ENCODE measurements around the gene CDO1. TPM values are rescaled to one million over a fixed set of nuclear protein-coding genes. Genes with fewer than 3 reads are reported as not detected.

CDO1 gene
- total RNA-seq, 1 donor from 2014 or later = not detected

DNA sequence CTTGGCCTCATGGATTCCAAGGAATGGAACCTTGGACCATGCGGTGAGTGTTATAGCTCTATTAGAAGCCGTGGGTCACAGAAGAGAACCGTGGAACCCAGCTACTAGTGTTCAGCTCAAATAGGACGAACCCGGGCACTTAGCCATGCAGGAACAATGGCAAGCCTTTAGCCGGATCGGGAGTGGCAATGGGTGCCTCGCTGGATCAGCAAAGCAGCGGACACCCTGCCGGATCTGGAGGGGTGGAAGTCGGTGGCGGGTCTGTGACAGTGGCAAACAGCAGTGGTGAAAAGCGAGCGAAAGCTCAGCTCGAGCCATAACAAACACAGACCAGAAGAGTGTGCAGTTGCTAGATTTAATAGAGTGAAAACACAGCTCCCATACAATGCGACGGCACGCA lies 2.4 kb upstream of the CDO1 start:
- H3K27ac Mint-ChIP-seq = no peak overlapping the region
- peaks cover 6% of the 10 kb centered on the region for H3K9me3 Mint-ChIP-seq
- no peak for DNase-seq
- ChIA-PET POLR2A (no interaction called here), CTCF (no interaction called here)
- no peak overlapping the region for H3K4me3 Mint-ChIP-seq
- no peaks in the 10 kb centered on the region for H3K36me3 Mint-ChIP-seq (ENCODE audit: low read depth)
- H3K4me1 Mint-ChIP-seq = peaks cover 21% of the 10 kb centered on the region
- intact Hi-C loops (cut with micrococcal nuclease) = no loop called here
- H3K27me3 Mint-ChIP-seq = peaks cover 51% of the 10 kb centered on the region
- TF ChIP-seq, protein P1, sequence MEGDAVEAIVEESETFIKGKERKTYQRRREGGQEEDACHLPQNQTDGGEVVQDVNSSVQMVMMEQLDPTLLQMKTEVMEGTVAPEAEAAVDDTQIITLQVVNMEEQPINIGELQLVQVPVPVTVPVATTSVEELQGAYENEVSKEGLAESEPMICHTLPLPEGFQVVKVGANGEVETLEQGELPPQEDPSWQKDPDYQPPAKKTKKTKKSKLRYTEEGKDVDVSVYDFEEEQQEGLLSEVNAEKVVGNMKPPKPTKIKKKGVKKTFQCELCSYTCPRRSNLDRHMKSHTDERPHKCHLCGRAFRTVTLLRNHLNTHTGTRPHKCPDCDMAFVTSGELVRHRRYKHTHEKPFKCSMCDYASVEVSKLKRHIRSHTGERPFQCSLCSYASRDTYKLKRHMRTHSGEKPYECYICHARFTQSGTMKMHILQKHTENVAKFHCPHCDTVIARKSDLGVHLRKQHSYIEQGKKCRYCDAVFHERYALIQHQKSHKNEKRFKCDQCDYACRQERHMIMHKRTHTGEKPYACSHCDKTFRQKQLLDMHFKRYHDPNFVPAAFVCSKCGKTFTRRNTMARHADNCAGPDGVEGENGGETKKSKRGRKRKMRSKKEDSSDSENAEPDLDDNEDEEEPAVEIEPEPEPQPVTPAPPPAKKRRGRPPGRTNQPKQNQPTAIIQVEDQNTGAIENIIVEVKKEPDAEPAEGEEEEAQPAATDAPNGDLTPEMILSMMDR (IDR thresholded peaks at IDR 0.05) = no peak
- ATAC-seq (ENCODE audit: low read depth) = no peak

DNA sequence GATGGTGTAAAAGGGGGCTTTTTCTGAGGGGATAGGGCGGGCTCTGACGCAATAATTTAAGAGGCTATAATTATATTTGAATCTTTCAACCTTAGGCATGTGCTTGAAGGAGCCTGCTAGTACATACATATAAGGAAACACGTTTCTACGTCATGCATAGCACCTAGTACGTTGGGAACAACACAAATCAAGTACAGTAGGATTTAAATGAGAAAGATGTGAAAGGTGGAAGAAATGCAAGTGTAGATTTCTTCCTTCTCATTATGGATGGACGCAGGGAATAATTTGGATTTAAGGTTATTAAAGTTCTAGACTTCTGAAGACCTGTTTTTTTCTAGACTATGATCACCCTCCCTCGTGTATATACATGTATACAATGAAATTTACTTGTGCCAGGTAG lies 927 bp upstream of the CDO1 start:
- no peak overlapping the region for H3K4me3 Mint-ChIP-seq

DNA sequence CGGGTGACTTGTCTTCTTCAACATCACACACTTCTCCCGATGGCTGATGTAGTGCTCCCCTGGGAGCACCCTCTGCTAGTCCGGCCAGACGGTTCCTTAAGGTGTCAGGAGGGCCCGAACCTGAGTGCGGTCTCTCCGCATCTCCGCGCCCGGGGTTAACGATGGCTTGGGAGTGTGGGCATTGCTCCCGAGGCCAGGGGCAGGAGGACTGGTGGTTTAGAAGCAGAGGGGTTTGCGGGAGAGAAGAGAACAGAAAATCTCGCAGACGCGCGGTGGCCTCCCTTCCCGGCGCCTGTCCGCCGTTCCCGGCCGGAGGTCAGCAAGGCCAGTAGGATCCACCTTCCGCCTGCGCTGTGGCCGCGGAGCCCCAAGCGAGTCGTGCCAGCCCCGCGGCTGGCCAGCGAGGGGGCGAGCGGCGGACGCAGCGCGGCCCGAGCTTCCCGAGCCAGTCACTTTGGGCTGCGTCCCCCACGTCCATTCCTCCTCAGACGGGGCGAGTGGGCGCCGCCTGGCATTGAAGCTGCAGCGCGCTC lies 700 bp downstream of the CDO1 start:
- ATAC-seq (ENCODE audit: low read depth) = peak; percentile 56
- peaks cover 53% of the 10 kb centered on the region for H3K27me3 Mint-ChIP-seq

More for the DNA sequence above, 927 bp upstream of the CDO1 start:
- Mint-ChIP-seq H3K27ac (no peak overlapping the region), H3K4me1 (peaks cover 21% of the 10 kb centered on the region), H3K9me3 (no peaks in the 10 kb centered on the region), H3K36me3 (ENCODE audit: low read depth) (no peaks in the 10 kb centered on the region), H3K27me3 (peaks cover 53% of the 10 kb centered on the region)
- no peak for DNase-seq
- intact Hi-C loops (cut with micrococcal nuclease) = no loop called here
- CTCF ChIA-PET = no interaction called here
- ATAC-seq (ENCODE audit: low read depth) = no peak
- TF ChIP-seq, protein P1 (IDR thresholded peaks at IDR 0.05) = no peak
- POLR2A ChIA-PET = no interaction called here

DNA sequence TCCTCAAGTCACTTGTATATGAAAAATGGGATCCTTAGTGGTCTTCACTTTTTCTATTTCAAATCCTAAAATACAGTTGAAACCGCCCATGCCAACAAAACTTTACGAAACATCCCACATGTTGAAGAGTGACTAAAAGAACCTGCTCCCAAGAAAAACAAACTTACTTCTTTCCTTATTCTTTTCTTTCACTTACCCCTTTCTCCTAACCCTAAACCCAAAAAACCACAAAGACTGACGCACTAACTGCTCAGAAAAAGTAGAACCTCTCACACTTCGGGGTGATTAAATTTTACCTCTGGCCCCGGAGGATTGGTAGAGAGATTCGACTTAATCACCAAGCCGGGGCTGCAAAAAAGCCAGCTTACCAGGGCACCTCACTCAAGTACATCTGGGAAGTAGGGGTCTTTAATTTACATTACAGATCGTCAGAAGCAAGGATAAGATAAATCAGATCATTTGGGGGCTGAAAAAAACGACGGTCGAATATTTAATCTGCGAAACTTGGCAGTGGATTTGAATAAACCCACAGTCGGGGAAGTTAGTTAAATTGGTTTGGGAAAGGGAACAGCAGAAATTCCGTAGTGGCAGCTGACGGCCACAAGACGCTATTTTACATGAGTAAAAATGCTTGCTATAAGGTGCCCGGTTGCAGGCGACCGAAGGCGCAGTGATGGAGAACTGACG lies 1.3 kb downstream of the CDO1 start:
- Mint-ChIP-seq H3K36me3 (ENCODE audit: low read depth) (no peaks in the 10 kb centered on the region), H3K27ac (no peak overlapping the region), H3K4me3 (peak overlapping the region; percentile 68), H3K4me1 (peaks cover 21% of the 10 kb centered on the region), H3K9me3 (no peaks in the 10 kb centered on the region), H3K27me3 (peaks cover 49% of the 10 kb centered on the region)
- ChIA-PET CTCF (interaction anchor here (1.2 kb wide), 1 partner anchor 180 kb away, joined by 3 read pairs; no protein-coding TSS in a partner anchor), POLR2A (no interaction called here)
- ATAC-seq (ENCODE audit: low read depth) (no peak), DNase-seq (no peak)
- TF ChIP-seq, protein P1 (IDR thresholded peaks at IDR 0.05) = no peak
- intact Hi-C loops (cut with micrococcal nuclease) = no loop called here

More for the DNA sequence above, 700 bp downstream of the CDO1 start:
- peak overlapping the region; percentile 81 for H3K4me3 Mint-ChIP-seq
- H3K27ac Mint-ChIP-seq = no peak overlapping the region
- POLR2A ChIA-PET = no interaction called here
- H3K9me3 Mint-ChIP-seq = no peaks in the 10 kb centered on the region
- intact Hi-C loops (cut with micrococcal nuclease) = no loop called here
- DNase-seq = peak; percentile 15
- CTCF ChIA-PET = no interaction called here
- no peaks in the 10 kb centered on the region for H3K36me3 Mint-ChIP-seq (ENCODE audit: low read depth)
- TF ChIP-seq, protein P1 (IDR thresholded peaks at IDR 0.05) = no peak
- peaks cover 21% of the 10 kb centered on the region for H3K4me1 Mint-ChIP-seq

DNA sequence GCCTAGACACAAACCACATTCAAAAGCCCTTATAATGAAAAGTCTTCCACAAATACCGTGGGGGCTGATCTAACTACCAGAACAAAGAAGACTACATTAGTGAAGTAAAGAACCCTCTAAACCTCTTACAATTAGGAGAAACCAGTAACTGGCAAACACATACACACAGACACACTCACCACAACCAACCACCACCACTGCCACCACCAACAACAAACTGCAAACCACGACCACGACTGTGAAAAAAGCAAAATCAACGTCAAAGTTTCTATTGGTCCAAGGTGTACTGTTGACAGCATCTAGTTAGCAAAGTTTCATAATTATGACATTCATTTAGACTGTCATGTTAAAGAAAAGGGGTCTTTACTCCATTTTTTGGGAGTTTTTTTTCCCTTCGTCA lies 2.7 kb downstream of the CDO1 start:
- CTCF ChIA-PET = no interaction called here
- intact Hi-C loops (cut with micrococcal nuclease) = no loop called here
- Mint-ChIP-seq H3K36me3 (ENCODE audit: low read depth) (no peaks in the 10 kb centered on the region), H3K9me3 (no peaks in the 10 kb centered on the region), H3K27ac (no peak overlapping the region), H3K4me3 (no peak overlapping the region), H3K4me1 (peaks cover 21% of the 10 kb centered on the region), H3K27me3 (peaks cover 46% of the 10 kb centered on the region)
- POLR2A ChIA-PET = no interaction called here
- ATAC-seq (ENCODE audit: low read depth) = no peak
- no peak for DNase-seq
- TF ChIP-seq, protein P1 (IDR thresholded peaks at IDR 0.05) = no peak

Measured in activated B cell treated with CpG ODN at 0.5 μM for 24 hours (primary cell).